ENCODE results near the gene SGSH.

GRCh38 chr17:80203471-80203963, 16.6 kb downstream of the SGSH start:
- TF ChIP-seq CTCF (optimal IDR thresholded peaks at IDR 0.05 in 1 of 3, IDR thresholded peaks at IDR 0.05 in 1 of 3, conservative IDR thresholded peaks at IDR 0.05 in 1 of 3; ENCODE audit: extremely low read depth in 1 of 3, insufficient read depth in 2 of 3, low read length in 3 of 3) (no peak), EZH2 (IDR thresholded peaks at IDR 0.05; ENCODE audit: low read length) (no peak)
